ENCODE measurements around the gene SERINC1.

DNA sequence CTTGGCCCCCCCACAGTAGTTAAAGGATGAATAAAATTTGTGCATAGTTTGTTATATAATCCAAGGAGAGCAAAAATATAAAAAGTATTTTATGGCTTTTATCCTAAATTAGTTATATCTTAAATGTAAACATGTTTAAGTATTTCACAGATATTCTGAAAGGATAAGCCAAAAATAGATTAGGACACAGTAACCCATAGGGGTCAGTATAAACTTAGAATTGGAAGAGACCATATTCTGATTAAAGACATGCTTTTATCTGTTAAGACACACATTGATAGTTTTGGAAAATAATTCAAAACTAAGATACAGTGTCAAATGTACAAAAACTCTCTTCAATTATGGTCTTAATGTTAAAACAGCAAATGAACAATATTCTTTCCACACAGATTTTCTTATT lies 4.5 kb upstream of the SERINC1 start:
- no peak for TF ChIP-seq POLR2A (IDR thresholded peaks at IDR 0.05; ENCODE audit: extremely low read depth, insufficient read length)
- TF ChIP-seq, protein P1, sequence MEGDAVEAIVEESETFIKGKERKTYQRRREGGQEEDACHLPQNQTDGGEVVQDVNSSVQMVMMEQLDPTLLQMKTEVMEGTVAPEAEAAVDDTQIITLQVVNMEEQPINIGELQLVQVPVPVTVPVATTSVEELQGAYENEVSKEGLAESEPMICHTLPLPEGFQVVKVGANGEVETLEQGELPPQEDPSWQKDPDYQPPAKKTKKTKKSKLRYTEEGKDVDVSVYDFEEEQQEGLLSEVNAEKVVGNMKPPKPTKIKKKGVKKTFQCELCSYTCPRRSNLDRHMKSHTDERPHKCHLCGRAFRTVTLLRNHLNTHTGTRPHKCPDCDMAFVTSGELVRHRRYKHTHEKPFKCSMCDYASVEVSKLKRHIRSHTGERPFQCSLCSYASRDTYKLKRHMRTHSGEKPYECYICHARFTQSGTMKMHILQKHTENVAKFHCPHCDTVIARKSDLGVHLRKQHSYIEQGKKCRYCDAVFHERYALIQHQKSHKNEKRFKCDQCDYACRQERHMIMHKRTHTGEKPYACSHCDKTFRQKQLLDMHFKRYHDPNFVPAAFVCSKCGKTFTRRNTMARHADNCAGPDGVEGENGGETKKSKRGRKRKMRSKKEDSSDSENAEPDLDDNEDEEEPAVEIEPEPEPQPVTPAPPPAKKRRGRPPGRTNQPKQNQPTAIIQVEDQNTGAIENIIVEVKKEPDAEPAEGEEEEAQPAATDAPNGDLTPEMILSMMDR (IDR thresholded peaks at IDR 0.05; ENCODE audit: low read depth, low read length) = peak; percentile 14

All from NB4 (cell line).